NCI-H526 treated with DMSO at 0.1 percent for 48 hours (cell line): ENCODE results near the gene NPAS3.
A peak's percentile ranks its signal among the peaks of the same experiment; 100 is the strongest.

Experiments used
- DNase-seq: peaks from one replicate; lab custom pipeline; 2025; lab: John Stamatoyannopoulos, UW

NPAS3 gene

DNA sequence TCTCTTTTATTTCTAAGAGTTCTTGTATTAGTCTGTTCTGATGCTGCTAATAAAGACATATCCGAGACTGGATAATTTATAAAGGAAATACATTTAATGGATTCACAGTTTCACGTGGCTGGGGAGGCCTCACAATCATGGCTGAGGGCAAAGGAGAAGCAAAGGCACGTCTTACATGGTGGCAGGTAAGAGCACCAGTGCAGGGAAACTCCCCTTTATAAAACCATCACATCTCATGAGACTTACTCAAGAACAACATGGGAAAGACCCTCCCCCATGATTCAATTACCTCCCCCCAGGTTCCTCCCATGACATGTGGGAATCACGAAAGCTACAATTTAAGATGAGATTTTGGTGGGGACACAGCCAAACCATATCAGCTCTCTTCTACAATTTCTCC lies 503.0 kb downstream of the NPAS3 start:
- DNase-seq: no peak

DNA sequence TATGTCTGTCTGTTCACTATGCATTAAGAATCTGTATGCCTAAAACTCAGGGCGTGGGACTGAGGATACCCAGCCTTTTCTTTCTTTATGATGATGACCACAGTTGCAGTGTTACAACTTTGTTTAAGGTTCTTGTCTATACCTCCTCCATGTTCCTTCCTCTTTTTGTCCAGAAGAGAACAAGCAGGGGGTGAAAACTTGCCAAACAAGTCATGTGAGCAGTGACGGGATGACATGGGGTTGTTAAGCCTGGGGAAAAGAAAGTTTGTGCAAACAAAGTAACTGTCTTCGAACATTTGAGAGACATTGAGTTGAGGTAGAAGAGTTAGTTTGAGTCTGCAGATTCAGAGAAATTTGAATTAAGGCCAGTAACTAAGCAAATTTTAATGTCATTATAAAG lies 505.5 kb downstream of the NPAS3 start:
- DNase-seq: no peak

DNA sequence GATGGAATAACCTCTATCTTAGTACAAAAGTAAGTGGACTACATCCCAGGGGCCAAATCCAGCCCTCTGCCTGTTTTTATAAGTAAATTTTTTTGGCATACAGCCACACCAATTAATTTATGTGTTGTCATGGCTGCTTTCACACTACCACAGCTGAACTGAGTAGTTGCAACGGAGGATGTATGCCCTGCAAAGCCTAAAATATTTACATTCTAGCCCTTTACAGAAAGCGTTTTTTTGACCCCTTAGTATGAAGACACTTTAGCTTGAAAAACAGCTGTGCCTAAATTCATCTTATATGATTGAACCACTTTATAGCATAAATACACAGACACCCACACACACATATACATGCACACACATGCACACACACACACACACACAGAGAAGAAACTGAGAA lies 510.6 kb downstream of the NPAS3 start:
- DNase-seq: no peak

GRCh38 chr14:33449703-33450395 lies 511.2 kb downstream of the NPAS3 start:
- DNase-seq: no peak

GRCh38 chr14:33450416-33450815 lies 511.7 kb downstream of the NPAS3 start:
- DNase-seq: no peak

DNA sequence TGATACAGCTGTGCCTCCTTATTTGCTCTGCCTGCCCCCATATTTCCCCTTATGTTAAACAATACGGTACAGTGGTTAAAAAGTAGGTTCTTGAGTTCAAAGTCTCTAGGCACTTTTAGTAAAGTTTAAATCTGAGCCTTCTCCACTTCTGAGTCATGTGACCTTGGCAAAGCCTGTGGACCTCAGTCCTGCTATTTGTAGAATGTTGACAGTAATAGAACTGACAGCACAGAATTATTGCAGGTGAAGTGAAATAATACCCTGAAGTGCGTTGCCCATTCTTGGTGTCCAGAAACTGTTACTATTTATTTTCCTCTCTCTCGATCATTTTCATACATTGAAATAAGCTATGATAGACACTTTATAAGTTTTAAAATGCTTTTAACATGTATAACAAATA lies 512.5 kb downstream of the NPAS3 start:
- DNase-seq: no peak

DNA sequence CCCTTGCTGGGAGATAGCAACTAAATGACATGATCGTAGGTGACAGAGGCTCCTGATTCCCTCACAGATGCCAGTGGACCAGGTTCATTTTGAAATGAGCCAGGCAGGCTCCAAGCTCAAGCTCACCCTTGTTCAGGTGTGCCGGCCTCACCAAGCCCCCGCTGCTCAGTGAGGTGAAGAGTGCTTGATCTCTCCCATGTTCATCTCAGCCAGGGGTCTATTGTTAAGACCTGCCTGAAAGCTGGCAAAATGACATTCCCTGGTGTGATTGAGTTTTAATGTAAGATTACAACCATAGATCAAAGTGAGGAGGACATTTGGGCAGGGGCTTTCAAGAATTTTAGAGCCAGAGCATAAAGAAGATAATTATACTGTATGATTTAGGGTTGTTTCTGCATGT lies 514.3 kb downstream of the NPAS3 start:
- DNase-seq: no peak

DNA sequence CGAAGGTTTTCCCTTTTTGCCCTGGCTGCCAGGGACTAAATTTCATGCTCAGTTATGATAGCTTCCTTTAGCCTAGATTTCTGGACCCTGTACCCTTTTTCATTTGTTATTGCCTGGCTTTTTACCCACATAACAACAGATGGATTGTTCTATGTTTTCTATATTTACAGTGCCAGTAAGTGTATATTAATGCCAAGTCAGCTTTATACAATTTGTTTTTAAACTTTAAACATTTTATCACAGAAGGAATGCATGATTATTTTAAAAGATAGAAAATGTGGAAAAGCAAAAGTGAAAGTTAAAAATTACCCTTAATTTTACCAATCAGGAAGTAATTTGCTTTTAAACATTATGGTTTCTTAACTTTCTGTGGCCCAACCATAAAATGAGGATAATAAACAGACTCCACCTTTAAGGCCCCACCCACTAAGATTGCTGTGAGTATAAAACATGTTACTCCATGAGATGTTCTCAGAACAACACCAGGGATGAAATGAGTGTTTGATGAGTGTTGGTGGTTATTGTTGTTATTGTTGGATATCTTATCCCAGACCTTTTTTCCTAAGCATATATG lies 515.4 kb downstream of the NPAS3 start:
- no peak for DNase-seq

DNA sequence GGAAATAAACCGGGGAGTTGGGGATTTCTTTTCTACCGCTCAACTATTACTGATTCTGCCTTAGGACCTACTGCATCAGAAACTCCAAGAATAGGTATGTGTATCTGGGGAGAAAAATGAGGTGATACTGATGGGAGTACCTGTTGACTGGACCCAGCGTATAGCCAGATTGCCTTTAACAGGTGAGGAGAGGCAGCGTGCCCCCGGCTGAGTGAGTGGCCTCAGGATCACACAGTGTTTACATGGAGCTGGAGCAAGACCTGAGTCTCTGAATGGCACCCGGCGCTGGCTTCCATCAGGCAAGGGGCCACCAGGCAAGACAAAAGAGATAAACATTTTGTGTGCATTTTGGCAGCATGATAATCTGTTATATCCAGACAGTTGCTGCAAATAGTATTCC lies 516.0 kb downstream of the NPAS3 start:
- no peak for DNase-seq

DNA sequence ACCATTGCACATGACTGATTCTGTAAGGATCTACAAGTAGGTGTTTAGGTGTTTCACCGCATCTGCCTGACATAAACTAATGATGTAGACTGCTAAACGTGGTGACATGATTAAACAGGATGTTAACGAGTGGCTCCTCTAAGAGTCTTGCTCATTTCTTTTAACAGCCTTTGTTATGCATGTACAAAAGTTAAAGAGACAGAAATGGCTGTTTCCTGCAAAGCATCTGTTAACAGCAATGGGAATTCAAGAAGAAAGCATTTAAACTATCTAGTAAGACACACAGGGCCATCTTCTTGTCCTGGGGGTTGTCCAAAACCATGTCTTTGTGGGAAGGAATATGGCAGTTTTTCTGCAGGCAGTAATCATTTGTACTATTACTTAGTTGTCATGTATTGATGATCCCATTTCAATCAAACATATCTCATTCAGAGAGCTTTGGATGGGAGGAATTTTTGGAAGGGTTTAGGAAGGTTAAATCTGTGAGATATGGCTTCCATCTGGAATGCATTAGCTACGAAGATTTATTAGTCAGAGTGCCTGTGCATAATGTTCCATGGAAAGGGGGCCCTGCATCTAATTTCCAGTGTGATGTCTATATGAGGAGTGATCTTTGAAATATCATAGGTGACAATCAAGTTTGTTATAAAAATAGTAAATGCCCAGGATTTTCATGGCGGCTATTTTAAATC lies 517.1 kb downstream of the NPAS3 start:
- no peak for DNase-seq

DNA sequence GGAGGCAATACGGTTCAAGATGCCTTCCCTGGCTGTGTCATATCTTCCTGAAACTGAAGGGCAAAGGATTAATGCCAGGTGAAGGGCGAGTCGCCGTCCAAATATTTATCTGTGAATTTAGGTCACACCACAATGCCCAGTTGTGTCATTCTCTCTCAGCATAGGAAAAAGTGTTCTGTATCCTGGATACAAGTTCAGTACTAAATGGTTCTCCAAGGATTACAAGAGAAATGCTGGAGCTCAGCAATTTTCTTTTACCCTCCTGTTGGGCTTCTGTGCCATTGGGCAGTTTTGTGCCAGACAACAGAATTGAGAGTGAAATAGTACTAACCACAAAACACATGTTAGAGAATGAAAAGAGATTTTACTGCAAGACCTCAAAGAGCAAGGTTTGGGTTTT lies 518.3 kb downstream of the NPAS3 start:
- no peak for DNase-seq

DNA sequence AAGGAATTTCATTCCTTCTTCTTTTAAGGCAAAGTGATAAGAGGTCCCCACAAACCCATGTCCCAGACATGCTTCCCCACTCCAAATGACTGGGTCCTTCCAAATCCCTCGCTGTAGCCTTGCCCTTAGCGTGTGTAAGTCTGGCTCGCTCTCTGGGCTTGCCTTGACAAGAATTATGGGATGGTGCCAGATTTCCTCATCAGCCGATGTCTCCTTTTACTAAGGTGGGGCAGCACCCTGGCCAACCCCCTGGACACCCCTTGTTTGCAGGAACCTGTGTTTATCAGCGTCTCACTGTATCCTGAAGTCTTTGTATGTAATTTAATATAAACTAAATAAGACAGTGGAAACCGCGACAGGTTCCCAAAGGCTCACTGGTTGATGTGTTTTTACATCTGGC lies 518.9 kb downstream of the NPAS3 start:
- no peak for DNase-seq

DNA sequence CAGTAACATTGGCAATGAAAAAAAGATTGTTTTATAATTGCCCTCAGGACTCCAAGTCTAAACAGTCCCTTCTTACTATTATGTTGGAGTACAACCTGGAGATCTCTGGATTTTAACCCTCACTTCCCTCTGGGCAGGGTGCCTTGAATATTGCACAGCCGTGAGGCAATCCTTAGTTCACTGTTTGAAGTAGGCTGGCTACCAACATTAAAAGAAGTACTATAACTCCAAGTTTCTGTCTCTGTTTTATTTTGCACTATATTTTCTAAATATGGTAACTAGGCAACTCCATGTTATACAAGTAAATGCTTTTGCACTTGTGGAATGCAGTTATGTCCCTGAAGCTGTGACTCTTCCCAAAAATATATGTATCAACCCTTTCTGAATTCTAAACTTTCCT lies 521.5 kb downstream of the NPAS3 start:
- no peak for DNase-seq

- DNase-seq: no peak
Observed at GRCh38 chr14:33461036-33461435, 522.4 kb downstream of the NPAS3 start.

GRCh38 chr14:33463731-33464130 lies 525.1 kb downstream of the NPAS3 start:
- DNase-seq: no peak

DNA sequence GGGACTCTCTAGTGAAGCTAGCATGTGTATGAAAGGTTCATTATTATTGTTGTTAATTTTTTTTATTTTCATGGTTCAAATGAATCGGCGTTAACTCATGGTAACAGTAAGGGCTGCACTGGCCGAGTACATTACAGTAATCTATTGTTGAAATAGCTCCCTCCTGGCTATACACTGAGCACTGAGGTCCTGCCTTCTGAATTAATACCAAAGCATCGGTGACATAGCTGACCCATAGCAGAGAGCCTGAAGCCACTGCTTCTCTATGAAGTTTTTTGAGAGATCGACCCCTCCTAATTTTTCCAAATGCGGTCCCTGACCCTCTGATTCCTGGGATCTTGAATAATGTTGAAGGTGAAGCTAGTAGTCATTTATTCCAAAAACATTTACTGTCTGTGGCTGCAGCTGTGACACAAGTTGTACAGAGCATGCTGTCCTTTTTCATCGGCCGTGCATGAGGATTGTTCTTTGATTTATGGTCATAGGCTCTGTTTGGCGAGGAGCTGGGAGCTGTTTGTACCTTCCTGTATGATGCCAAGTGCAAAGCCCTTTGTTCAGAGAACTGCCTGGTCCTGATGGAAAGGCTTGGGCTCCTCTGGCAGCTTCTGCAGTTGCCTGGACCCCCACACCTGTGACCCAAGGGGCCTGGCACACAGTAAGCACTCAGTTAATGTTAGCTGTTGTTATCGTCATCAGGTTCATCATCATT lies 525.7 kb downstream of the NPAS3 start:
- DNase-seq: peak; percentile 72

GRCh38 chr14:33465846-33466700 lies 527.4 kb downstream of the NPAS3 start:
- DNase-seq: no peak

GRCh38 chr14:33467971-33468370 lies 529.3 kb downstream of the NPAS3 start:
- peak; percentile 63 for DNase-seq

- no peak for DNase-seq
Observed at GRCh38 chr14:33469898-33470297, 531.2 kb downstream of the NPAS3 start.

DNA sequence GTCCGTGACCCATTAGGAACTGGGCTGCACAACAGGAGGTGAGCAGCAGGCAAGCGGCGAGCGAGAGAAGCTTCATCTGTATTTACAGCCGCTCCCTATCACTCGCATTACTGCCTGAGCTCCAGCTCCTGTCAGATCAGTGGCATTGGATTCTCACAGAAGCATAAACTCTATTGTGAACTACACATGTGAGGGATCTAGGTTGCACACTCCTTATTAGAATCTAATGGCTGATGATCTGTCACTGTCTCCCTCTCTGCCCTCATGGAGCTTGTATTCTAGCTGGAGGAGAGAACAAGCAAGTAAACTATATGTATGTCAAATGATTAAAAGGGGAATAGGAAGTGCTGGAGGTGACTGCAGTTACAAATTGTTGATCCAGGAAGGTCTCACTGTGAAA lies 533.1 kb downstream of the NPAS3 start:
- no peak for DNase-seq

DNA sequence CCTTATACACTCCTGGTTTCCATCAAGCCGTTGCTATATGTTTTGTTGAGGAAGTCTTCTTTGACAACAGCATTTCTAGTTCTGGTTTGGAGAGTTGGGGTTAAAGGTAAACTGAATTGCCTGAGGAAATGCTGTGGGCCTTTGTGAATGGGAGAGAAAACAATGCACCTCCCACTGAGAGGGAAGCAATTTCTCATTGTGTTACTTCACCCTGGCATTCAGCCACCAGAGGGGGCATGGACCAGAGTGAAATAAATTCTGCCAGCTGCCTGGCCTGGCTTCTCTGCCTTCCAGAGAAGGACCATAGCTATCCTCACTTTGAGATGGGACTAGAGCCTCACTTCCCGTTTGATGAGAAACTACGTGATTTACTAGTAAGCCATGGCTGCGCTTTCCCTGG lies 536.9 kb downstream of the NPAS3 start:
- peak; percentile 47 for DNase-seq

DNA sequence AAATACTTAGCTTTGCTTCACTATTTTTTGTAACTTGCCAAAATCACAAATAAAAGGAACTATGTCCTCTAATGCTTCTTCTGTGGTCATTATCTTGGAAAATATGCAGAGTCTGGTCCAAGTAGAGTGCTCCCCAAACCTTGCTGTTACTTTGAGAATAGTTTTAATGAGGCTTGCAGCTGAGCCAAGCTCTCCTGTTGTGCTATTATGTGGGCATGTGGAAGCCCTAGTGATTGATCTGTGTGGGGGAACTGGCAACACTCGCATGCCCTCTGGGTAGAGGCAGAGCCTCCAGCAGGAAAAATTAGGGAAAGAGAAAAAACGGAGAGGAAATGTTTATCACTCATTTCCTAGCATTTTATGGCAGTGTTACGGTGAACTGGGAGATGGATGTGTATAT lies 539.1 kb downstream of the NPAS3 start:
- no peak for DNase-seq
